Amniotic stem cell (primary cell): ENCODE results near the gene TGFA.

Experiments used
- DNase-seq: peaks from one replicate; lab custom pipeline; 2025; lab: John Stamatoyannopoulos, UW

TGFA gene

DNA sequence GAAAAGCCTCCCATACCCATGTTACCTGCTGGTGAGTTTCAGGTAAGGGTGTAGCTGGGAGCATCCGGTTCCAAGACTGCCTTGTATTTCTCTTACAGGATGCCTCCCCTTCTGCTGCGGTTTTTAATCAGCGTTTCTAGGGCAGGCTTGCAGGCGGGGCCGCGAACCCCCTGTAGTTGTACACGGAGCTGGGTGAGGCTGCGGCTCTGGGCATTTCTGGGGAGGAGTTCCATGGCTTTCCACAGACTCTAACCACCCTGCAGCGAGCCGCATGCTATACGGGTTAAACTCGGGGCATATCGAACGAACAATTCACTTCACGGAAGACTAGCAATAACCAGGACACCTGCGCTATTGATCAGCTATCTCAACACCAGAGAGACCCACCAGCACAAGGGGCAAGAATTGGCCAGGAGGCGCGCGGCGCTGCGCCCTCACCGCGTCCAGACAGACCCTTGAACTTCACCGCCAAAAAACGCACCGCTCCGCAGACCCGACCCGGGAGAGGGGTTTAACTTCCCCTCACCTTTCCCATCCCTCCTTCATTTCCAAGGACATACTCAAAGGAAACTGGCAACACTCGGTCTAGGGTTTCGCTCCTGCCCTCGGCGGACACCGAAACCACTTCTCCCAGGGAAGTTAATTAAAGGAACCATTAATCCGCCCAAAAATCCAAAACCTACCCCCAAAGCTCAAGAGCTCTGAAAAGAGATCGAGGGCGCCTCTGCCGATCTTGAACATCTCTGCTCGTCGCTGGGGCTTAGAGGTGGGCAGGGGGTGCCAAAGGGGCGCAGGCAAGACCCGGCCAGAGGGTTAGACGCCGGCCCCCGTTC, 909 bp downstream of the TGFA start:
- DNase-seq, result no peak

DNA sequence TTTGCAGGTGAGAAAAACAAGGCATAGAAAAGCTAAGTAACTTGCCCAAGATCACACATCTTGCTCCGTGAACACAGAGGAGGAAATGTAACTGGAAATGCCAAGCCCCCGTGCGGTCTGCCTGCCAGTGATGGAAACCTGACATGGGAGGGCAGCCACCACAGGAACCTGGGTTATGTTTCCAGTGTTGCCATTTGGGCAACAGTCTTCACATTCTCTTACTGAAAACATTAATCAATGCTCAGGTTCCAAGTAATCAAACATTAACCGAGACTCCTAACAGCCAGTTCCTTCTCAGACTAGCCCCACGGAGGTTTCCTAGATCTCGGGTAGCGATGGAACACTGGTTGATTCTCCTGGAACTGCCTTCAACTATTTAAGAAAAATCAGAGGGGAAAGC, 2.5 kb downstream of the TGFA start:
- no peak for DNase-seq

DNA sequence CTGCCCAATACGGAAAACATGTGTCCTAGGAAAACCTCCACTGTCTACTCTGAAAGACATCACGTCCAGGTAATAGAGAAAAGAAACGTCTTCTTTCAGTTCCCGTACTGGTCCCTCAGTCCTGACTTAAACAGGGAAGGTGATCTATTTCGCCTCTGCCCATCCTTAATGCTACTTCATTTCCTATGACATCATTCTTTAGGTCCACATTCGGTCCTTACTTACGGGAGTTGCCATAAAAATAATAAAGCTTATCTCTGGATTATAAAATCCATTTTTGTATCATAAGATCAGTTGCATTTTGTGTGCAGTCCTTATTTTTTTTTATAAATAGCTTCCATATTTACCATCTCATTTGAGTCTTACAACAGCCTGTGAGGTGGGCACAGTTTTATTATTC, 3.7 kb downstream of the TGFA start:
- no peak for DNase-seq

DNA sequence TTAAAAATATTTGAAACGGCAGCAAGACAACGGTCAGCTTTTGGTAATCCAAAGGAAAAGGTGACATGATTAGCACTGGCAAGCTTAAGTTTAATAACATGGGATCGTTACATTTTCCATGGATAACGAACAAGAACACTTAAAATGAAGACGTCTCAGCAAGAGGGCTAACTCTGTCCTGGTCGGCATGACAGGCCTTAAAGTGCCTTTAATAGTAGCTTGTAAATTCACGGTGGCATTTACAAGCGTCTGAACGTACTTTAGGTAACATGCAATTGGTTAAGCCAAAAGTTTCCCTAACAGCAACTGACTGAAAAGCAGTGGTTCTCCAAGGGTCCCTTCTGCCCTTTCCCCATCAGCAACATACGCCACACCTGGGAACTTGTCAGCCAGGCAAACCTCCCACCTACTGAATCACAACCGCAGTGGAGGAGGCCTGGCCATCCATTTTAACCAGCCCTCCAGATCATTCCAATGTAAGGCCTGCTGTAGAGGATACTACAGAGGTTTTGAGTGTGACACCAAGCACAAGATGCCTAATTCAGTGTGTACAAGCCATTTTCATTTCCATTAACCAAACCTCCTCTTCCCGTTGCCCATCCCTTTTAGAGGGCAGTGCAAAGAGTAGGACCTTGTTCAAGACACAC, 4.4 kb downstream of the TGFA start:
- no peak for DNase-seq

DNA sequence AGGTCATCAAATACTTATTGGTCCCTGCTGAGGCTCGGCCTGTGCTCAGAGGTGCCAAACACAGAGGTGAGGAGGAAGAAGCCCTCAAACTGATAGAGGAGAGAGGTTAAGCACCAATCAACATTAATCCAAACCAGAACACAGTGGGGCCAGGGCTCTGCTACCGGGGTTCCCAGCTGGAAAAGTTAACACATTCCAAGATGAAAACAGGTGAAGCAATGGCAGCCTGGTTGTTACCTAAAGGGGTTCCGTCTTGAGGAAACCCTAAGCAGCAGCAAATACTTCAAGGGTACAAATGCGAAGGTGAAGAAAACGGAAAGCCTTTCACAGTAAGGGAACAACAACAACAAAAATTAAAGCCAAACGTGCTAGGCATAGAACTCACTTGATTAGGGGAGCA, 5.4 kb downstream of the TGFA start:
- no peak for DNase-seq

DNA sequence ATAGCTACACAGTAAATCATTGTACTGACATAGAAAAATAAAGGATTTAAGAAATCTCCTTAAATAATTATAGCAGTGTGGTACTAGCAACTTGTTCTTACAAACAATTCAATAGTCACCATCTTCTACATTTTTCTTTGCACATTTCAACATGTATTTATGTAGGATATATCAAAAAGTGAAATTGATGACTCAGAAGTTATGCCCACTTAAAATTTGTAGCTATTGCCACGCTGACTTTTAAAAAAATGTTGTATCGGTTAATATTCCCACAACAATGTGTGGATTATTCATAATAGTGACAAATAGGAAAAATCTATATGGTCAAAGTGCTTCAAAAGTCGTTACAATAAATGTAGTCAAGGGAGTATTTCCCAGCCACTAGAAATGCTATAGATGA, 6.7 kb downstream of the TGFA start:
- no peak for DNase-seq

DNA sequence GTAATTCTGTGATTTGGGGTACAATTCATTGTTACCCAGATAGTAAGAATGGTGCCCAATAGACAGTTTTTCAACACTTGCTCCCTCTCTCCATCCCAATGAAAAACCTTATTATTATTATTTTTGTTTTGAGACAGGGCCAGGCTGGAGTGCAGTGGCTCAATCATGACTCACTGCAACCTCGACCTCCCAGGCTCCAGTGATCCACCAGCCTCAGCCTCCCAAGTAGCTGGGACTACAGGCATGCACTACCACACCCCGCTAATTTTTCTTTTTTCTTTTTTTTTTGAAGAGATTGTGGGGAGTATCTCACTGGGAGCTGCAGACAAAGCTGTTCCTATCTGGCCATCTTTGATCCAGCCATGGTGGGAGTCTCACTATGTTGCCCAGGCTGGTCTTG, 7.2 kb downstream of the TGFA start:
- no peak for DNase-seq

DNA sequence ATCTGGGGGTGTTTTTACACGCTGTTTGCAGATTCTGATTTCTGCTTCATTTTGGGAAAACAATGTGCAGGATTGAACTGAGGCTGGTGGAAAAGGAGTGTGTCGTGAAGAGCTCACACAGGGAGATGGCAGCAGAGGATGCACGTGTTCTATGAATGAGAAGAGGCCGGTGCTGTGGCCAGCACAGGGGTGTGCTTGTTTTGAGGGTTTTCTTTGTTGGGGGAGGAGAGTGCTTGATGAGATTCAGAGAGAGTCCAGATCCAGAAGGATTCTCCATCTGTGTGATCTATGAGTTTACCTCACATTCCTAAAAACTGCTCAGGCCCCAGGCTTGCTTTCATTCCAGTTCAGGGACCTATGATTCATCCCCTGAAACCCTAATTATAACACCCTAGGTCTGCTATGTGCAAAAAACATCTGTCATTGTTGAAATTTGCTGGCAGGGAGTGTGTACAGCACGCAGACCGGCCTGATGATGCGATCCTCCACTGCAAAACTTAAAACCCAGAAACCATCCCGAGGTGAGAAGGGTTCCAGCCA, 12.1 kb downstream of the TGFA start:
- no peak for DNase-seq

DNA sequence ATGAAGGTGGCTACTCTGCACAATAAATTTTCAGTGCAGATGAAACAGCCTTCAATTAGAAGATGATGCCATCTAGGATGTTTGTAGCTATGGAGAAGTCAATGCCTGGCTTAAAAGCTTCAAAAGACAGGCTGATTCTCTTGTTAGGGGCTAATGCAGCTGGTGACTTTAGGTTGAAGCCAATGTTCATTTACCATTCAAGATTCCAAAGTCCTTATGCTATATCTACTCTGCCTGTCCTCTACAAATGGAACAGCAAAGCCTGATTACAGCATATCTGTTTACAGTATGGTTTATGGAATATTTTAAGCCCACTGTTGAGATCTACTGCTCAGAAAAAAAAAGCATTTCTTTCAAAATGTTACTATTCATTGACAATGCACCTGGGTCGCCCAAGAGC, 15.8 kb downstream of the TGFA start:
- no peak for DNase-seq

DNA sequence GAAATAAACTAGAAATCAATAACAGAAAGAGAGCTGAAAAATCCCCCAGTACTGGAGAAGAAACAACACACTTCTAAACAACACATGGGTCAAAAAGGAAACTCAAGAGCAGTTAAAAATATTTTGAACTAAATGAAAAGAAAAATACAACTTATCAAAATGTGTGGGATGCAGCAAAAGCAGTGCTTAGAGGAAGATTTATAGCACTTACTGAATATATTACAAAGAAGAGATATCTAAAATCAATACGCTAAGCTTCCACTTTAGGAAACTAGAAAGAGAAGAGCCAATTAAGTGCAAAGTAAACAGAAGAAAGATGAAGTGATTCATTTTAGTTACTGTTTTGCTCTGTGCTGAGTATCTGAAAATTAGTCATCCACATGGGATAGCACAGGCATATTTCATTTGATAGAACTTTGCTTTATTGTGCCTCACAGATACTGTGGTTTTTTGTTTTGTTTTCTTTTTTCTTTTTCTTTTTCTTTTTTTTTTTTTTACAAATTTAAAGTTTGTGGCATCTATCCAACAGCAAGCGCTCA, 17.0 kb downstream of the TGFA start:
- no peak for DNase-seq

DNA sequence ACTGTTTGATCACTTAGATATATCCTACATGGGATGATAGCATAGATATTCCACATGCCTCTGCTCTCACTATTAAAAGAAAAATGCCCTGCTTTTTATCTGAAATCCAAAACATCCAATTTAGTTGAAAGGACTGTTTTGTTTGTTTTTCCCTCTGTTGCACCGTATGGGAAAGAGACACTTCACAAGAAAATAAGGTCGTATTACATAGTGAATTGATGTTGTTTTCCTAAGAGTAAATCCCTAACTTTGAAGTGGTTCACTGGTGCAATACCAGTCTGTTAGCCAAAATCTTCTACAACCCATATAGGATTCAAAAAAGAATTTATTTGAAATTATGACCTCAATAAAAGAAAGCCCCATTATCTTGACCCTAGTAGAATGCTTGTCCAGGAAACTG, 18.1 kb downstream of the TGFA start:
- no peak for DNase-seq

DNA sequence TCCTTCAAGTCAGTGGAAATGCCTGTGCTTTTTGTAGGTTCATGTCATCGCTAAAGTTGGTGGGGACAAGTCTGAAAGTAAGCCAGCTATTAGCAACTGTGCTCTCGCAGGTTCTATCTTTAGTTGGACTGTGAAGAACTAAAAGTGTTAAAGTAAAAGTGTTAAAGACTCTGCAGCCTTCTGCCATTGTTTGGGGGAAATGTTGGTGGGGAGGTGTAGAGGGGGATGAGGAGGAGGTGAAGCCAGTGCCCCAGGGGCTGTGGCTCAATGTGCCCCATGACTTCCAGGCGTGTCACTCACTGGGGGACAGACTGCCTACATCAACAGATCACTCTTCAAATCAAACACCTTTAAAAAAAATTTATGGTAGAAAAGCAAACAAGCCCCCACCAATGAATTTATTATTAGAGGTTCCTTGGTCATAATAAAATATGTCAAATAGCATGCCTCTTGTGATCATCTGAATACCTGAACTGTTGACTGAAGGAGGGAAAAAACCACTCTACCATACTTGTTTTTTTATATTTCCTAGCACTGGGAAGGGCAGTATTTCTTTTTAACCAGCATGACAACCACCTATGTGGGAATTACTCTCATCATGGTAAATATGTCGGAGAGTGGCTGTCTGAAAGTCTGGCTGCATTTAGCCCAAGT, 19.3 kb downstream of the TGFA start:
- DNase-seq, result no peak

DNA sequence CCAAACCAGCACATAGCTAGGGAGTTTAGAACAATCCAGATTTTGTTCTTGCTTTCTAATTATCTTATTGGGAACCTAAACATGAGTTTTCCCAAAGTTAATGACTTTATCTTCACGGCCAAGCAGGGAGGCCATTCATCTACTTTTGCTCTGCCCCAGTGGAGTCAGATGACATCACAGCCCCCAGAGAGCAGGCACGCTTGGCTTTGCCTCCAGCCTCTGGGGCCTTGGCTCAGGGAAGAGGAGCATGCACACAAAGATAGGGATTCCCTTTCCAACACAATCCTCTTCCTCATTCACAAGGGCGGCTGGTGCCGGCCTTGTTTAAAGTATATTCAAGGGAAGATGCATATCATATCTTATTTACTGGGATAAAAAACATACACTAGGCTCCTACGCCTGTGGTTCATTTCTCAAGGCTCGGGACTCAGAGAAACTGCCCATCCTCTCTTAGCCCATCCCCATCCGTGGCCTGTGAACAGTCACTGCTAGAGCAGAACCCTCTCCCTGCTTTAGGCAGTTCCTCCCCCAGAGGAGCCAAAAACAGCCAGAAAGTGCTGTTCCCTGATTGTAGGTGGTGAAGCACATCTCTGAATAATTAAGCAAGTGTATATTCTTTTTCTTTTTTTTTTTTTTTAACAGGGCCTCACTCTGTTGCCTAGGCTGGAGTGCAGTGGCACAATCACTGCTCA, 21.2 kb downstream of the TGFA start:
- no peak for DNase-seq

DNA sequence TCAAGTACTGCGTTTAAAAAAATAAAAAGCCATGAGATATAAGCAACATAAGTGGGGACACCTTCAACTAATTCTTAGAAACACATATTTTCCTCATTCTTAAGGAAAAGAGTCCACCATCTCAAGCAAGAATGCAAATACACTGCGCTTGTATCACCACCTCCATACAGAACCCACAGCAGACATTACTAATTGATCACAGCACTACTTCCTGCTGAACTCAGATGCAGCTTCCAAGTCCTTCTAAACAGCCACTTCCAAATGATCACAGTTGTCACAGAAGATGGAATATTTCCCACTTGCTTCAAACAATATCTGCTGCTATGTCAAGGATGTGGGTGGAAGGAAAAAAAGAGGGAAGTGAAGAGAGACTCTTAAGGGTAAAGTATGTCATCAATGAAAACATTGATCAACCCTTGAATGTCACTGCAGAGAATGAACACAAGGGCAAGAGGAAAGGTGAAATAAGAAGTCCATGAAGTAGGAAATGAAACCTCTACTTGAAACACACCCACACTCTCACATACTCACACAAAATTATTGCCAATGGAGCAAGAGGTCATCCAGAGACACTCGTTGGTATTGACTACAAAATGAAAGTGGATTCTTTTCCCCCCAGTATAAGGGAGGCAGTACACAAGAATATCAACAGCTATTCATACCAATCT, 22.1 kb downstream of the TGFA start:
- no peak for DNase-seq

DNA sequence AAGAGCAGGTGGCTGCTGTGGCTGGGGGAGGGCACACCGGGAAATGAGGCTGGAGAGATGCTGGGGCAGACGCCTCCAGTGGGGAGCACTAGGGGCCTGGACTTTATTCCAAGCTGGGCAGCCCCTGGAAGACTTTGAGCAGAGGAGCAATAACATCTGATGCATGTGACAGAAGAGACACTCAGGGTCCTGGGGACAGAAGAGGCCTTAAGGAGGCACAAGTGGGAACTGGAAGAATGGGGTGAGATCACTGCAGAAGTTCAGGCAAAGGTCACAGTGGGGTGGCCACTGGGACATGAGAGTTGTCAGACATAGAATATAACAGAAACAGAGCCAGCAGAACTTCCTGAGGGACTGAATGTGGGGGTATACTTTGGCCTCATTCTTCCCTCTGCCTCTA, 24.0 kb downstream of the TGFA start:
- DNase-seq, result no peak

DNA sequence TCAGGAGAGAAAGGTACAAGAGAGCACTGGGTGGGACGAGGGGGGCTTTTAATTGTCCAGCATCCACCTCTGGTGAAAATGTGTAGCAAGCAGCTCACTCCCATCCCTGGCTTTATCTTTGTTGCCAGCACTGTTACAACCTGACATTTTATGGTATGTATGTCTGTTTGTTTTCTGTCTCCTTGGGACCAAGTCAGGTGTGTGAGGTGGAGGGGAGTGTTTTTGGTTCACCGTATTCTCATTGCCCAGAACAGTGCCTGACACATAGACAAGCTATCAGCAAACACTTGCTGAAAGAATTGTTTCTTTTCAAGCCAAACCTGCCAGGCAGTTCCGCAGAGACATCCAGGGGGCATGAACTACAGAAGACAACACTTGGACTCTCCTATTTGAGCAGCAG, 24.7 kb downstream of the TGFA start:
- DNase-seq, result no peak

DNA sequence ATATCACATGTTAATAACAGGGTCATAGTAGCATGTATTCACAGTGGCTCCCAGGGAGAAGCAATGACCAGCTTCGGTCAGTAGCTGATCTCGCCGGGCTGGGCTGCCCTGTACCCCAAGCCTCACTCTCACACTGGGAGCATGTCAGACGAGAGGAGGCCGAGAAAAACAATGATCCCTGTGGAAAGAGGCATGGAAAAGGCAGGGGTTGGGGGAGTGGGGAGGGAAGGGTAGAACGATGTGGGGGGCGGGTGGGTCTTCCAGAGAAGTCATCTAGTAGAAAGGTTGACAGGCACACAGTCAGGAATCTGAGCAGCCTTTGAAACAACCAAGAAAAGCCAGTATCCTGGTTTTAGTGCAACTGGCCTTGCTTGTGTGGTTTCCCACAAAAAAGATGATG, 25.4 kb downstream of the TGFA start:
- no peak for DNase-seq

DNA sequence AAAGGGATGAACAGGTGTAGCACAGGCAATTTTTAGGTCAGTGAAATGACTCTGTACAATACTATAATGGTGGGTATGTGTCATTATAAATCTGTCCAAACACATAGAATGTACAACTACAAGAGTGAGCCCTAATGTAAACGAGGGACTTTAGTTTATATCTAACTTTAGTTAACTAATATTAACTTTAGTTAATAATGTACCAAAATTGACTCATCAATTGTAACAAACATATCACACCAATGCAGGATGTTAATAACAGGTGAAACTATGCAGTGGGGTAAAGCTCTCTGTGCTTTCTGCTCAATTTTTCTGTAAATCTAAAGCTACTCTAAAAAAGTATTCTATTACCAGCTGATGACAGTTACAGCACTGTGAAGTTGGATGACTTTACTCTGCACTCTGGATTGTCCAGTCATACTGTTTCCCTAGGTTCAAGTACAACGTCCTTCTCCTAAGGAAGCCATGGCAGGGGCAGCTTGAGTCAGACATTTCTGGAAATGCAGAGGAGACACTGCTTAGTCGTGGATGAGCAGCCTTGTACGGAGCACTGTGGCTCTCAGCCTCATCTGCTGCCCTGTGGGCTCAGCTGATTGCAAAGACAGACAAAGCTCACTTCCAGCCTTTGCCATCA, 26.1 kb downstream of the TGFA start:
- DNase-seq, result no peak

DNA sequence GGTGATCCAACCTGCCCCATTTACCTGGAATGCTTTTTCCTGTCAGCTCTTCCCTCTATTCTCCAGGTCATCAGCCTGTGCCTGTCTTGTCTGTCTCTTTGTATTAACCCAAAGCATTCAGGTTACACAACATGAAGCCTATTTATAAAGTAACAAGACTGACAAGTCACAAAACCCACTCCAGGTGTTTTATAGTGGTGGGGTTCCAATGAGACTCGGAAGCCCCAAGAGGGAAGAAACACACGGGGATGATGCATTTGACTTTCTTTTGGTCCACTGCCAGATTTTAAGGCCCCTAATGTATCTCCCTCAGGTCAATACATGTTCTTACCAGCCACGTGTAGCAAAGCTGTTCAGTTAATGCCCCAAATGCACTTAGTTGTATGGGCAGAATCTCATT, 27.5 kb downstream of the TGFA start:
- DNase-seq, result no peak

DNA sequence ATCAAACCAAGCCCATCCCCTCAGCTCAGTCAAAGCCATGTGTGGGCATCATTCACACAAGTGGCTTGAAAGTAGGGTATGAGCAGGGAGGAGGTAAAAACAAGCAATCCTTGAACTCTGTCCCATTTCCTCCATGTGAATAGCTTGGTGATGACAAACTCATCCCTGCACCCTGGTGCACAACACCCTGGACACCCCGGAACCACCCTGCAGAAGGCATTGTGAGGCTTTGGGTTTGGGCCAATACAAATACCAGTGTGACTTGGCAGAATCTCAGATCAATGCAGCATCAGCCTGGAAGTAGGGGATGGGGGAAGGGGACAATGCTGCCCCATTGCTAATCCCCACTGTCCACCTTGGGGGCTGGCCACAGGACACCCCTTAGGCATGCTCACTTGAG, 28.6 kb downstream of the TGFA start:
- no peak for DNase-seq
